Fibroblast of lung (primary cell): ENCODE data around the gene DBH.

ENCODE experiments used
- CTCF ChIP-seq, 2 donors: IDR thresholded peaks in 1 of 2; conservative IDR thresholded peaks in 1 of 2; 1 replicate in 1 of 2; 2 replicates in 1 of 2; pipeline ENCODE4 v1.5.1; 2011 to 2012; ENCODE audit warnings: low read length in 2 of 2, control low read depth in 1 of 2, inconsistent platforms in 1 of 2, low read depth in 1 of 2, mild to moderate bottlenecking in 1 of 2
- EZH2 ChIP-seq: IDR thresholded peaks from 2 replicates; pipeline ENCODE4 v1.5.1; 2012; ENCODE audit warnings: low read length, control low read depth, mild to moderate bottlenecking; ENCODE audit errors: missing control alignments

GRCh38 chr9:133643978-133644760, 8.0 kb downstream of the DBH start:
- TF ChIP-seq CTCF (conservative IDR thresholded peaks at IDR 0.05 in 1 of 2, IDR thresholded peaks at IDR 0.05 in 1 of 2; ENCODE audit: low read depth in 1 of 2, low read length in 2 of 2), result no peak
- no peak for TF ChIP-seq EZH2
